Inferior parietal cortex (tissue), 1 donor: ENCODE measurements around the gene TGFA.

Experiments used
- DNase-seq: peaks from one replicate; pipeline ENCODE4 v3.0.0-alpha.2; 2016; ENCODE audit errors: extremely low spot score

The TGFA gene

GRCh38 chr2:70523996-70524965 lies 29.3 kb downstream of the TGFA start:
- DNase-seq: no peak

GRCh38 chr2:70523672-70523995 lies 30.0 kb downstream of the TGFA start:
- DNase-seq: no peak

- DNase-seq: no peak
These were observed 31.0 kb downstream of the TGFA start for GRCh38 chr2:70522627-70523026.

GRCh38 chr2:70520825-70521224 lies 32.8 kb downstream of the TGFA start:
- no peak for DNase-seq

- DNase-seq: no peak
These were observed 34.2 kb downstream of the TGFA start for GRCh38 chr2:70519453-70519852.

GRCh38 chr2:70518557-70518956 lies 35.1 kb downstream of the TGFA start:
- no peak for DNase-seq

- DNase-seq: no peak
These were observed 35.8 kb downstream of the TGFA start for GRCh38 chr2:70517804-70518203.

GRCh38 chr2:70516596-70516995 lies 37.0 kb downstream of the TGFA start:
- no peak for DNase-seq

- DNase-seq: no peak
These were observed 37.7 kb downstream of the TGFA start for GRCh38 chr2:70515938-70516337.

- no peak for DNase-seq
These were observed 39.0 kb downstream of the TGFA start for GRCh38 chr2:70514612-70515055.

GRCh38 chr2:70513738-70514137 lies 39.9 kb downstream of the TGFA start:
- no peak for DNase-seq

- DNase-seq: no peak
These were observed 41.5 kb downstream of the TGFA start for GRCh38 chr2:70511971-70512729.

- no peak for DNase-seq
These were observed 43.3 kb downstream of the TGFA start for GRCh38 chr2:70510313-70510712.

- DNase-seq: no peak
These were observed 44.1 kb downstream of the TGFA start for GRCh38 chr2:70509565-70509964.

GRCh38 chr2:70508711-70509462 lies 44.7 kb downstream of the TGFA start:
- no peak for DNase-seq

GRCh38 chr2:70505613-70506391 lies 47.8 kb downstream of the TGFA start:
- DNase-seq: no peak

GRCh38 chr2:70504750-70505149 lies 48.9 kb downstream of the TGFA start:
- DNase-seq: no peak

GRCh38 chr2:70503896-70504295 lies 49.7 kb downstream of the TGFA start:
- no peak for DNase-seq

- no peak for DNase-seq
These were observed 51.9 kb downstream of the TGFA start for GRCh38 chr2:70501728-70502127.

GRCh38 chr2:70501215-70501614 lies 52.4 kb downstream of the TGFA start:
- no peak for DNase-seq

- no peak for DNase-seq
These were observed 54.4 kb downstream of the TGFA start for GRCh38 chr2:70499253-70499652.
